NCI-H146 treated with DMSO at 0.1 percent for 48 hours (cell line): ENCODE measurements around the gene PRMT2.
"Not testable (repeated sequence)": the region's sequence is repeated elsewhere in the genome, so short reads cannot be mapped to it uniquely, and the experiment has no call there.

Experiments used
- DNase-seq: peaks from one replicate; lab custom pipeline; 2025; ENCODE audit not compliant: unreplicated experiment; lab: John Stamatoyannopoulos, UW

Gene PRMT2

GRCh38 chr21:46667741-46668380 is 32.4 kb downstream of the PRMT2 start:
- peak; percentile 16 for DNase-seq

- DNase-seq = no peak
Measured at GRCh38 chr21:46668381-46668780, 32.9 kb downstream of the PRMT2 start.

DNA sequence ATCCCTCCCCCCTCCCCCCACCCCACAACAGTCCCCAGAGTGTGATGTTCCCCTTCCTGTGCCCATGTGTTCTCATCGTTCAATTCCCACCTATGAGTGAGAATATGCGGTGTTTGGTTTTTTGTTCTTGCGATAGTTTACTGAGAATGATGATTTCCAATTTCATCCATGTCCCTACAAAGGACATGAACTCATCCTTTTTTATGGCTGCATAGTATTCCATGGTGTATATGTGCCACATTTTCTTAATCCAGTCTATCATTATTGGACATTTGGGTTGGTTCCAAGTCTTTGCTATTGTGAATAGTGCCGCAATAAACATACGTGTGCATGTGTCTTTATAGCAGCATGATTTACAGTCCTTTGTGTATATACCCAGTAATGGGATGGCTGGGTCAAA is 33.4 kb downstream of the PRMT2 start:
- not testable (repeated sequence) for DNase-seq

DNA sequence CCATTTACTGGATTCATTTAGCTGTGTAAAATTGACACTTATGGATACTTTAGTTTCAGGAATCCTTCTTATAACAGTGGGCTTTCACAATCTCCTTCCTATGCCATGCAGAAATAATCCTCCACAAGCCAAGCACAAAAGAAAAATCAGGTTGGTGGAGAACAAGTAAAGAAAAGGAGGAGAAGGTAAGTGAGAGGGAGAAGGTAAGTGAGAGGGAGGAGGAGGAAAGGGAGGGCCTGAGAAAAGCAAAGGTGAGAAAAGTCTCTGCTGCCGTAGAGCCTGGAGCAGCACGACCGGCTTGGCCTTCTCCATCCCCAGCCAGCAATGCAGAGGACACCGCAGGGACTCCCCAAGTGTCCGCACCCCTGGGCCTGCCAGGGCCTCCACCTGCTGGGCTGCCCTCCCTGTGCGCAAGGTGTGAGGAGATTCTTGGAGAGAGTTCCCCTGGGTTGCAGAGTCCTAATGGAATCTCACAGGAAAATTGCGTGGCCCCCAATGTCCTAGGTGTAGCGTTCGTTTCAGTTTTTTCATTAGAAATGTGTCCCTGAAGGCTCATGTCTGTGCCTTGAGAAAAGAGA is 39.0 kb downstream of the PRMT2 start:
- DNase-seq = no peak

- DNase-seq = no peak
Measured at GRCh38 chr21:46675595-46676280, 40.3 kb downstream of the PRMT2 start.

DNA sequence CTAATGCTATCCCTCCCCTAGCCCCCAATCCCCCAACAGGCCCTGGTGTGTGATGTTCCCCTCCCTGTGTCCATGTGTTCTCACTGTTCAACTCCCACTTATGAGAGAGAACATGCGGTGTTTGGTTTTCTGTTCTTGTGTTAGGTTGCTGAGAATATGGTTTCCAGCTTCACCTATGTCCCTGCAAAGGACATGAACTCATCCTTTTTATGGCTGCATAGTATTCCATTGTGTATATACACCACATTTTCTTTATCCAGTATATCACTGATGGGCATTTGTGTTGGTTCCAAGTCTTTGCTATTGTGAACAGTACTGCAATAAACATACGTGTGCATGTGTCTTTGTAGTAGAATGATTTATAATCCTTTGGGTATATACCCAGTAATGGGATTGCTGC is 41.1 kb downstream of the PRMT2 start:
- not testable (repeated sequence) for DNase-seq

GRCh38 chr21:46681593-46681992 is 46.1 kb downstream of the PRMT2 start:
- not testable (repeated sequence) for DNase-seq

DNA sequence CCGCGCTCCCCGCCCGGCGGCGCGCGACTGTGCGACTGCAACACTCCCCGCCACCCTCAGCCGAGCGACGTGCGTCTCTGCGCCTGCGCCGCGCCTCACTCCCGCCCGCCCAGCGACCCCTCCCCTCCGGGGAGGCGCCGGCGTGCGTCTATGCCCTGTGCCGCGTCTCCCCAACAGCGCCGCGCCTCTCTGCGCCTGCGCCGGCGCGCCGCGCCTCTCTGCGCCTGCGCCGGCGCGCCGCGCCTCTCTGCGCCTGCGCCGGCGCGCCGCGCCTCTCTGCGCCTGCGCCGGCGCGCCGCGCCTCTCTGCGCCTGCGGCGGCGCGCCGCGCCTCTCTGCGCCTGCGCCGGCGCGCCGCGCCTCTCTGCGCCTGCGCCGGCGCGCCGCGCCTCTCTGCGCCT is 63.2 kb downstream of the PRMT2 start:
- not testable (repeated sequence) for DNase-seq

GRCh38 chr21:46699104-46699503 is 63.6 kb downstream of the PRMT2 start:
- not testable (repeated sequence) for DNase-seq
